BLaER1 (cell line): ENCODE measurements around the gene MUC3A.
A peak's percentile ranks its signal among the peaks of the same experiment; 100 is the strongest.

Experiments
- H3K27ac ChIP-seq: shearing (Covaris generic); formaldehyde crosslinking; 2 replicates; pipeline ENCODE4 v1.8.1; 2022
- H3K27me3 ChIP-seq: shearing (Covaris generic); formaldehyde crosslinking; 2 replicates; pipeline ENCODE4 v1.8.1; 2022
- H3K36me3 ChIP-seq: shearing (Covaris generic); formaldehyde crosslinking; 2 replicates; pipeline ENCODE4 v1.8.1; 2022
- H3K4me1 ChIP-seq: shearing (Covaris generic); formaldehyde crosslinking; 2 replicates; pipeline ENCODE4 v1.8.1; 2022
- H3K4me2 ChIP-seq: shearing (Covaris generic); formaldehyde crosslinking; 2 replicates; pipeline ENCODE4 v1.8.1; 2022
- H3K4me3 ChIP-seq: shearing (Covaris generic); formaldehyde crosslinking; 2 replicates; pipeline ENCODE4 v1.8.1; 2022
- H3K9ac ChIP-seq: shearing (Covaris generic); formaldehyde crosslinking; 2 replicates; pipeline ENCODE4 v1.8.1; 2022
- H3K9me3 ChIP-seq: shearing (Covaris generic); formaldehyde crosslinking; 2 replicates; pipeline ENCODE4 v1.8.1; 2022
- H4K20me1 ChIP-seq: shearing (Covaris generic); formaldehyde crosslinking; 2 replicates; pipeline ENCODE4 v1.8.1; 2022
- Cebpa-rat ChIP-seq: shearing (Covaris generic); IDR thresholded peaks from 2 replicates; pipeline ENCODE4 v1.8.1; 2022

MUC3A gene

DNA sequence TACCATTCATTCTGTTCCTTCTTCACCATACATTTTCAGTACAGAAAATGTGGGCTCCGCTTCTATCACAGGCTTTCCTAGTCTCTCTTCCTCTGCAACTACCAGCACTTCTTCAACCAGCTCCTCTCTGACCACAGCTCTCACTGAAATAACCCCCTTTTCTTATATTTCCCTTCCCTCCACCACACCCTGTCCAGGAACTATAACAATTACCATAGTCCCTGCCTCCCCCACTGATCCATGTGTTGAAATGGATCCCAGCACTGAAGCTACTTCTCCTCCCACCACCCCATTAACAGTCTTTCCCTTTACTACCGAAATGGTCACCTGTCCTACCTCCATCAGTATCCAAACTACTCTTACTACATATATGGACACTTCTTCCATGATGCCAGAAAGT is 10.6 kb downstream of the MUC3A start:
- Histone ChIP-seq H3K9ac (no peak overlapping the region), H3K4me1 (no peaks in the 10 kb centered on the region), H3K27ac (no peak overlapping the region), H3K9me3 (0 out of 2 replicates have a peak, but pooled peaks cover 12% of the 10 kb centered on the region), H3K36me3 (no peaks in the 10 kb centered on the region), H4K20me1 (no peaks in the 10 kb centered on the region), H3K4me3 (no peak overlapping the region), H3K27me3 (peaks cover 3% of the 10 kb centered on the region; the same call in 1 of the 2 replicates), H3K4me2 (no peak overlapping the region)
- TF ChIP-seq Cebpa-rat: no peak

DNA sequence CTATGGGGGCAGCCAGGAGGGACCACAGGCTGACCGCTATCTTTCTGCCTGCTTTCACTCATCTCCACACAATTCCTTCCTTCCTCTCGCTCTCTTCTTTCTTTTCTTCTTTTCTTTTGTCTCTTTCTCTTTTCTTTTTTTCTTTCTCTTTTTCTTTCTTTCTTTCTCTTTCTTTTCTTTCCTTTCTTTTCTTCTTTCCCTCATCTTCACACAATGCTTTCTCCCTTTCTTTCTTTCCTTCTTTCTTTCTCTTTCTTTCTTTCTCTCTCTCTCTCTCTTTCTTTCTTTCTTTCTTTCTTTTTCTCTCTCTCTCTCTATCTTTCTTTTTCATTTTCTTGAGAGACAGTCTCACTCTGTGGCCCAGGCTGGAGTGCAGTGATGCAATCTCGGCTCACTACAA is 13.2 kb downstream of the MUC3A start:
- peaks cover 29% of the 10 kb centered on the region for H3K27me3 ChIP-seq
- peaks cover 12% of the 10 kb centered on the region; the same call in 1 of the 2 replicates for H3K9me3 ChIP-seq
- H3K9ac ChIP-seq: no peak overlapping the region
- TF ChIP-seq Cebpa-rat: no peak
- no peak overlapping the region for H3K4me3 ChIP-seq
- H3K27ac ChIP-seq: no peak overlapping the region
- H3K4me1 ChIP-seq: no peaks in the 10 kb centered on the region; the same call in 1 of the 2 replicates
- H3K4me2 ChIP-seq: no peak overlapping the region
- no peaks in the 10 kb centered on the region for H4K20me1 ChIP-seq
- no peaks in the 10 kb centered on the region for H3K36me3 ChIP-seq

DNA sequence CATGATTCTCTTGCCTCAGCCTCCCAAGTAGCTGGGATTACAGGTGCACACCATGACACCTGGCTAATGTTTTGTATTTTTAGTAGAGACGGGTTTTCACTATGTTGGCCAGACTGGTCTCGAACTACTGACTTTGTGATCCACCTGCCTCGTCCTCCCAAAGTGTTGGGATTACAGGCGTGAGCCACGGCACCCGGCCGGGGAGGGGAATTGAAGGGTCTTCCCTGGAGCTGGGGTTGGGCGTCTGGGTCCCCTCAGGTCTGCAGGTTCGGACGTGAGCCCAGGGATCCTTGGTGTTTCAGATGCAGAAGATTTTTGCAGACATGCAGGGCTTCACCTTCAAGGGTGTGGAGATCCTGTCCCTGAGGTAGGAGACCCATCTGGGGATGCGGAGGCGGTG is 14.1 kb downstream of the MUC3A start:
- no peak overlapping the region for H3K4me2 ChIP-seq
- no peak overlapping the region for H3K9ac ChIP-seq
- H4K20me1 ChIP-seq: no peaks in the 10 kb centered on the region
- H3K4me3 ChIP-seq: no peak overlapping the region
- no peaks in the 10 kb centered on the region; the same call in 1 of the 2 replicates for H3K4me1 ChIP-seq
- H3K36me3 ChIP-seq: no peaks in the 10 kb centered on the region
- H3K9me3 ChIP-seq: peaks cover 5% of the 10 kb centered on the region; the same call in 1 of the 2 replicates
- peaks cover 38% of the 10 kb centered on the region for H3K27me3 ChIP-seq
- no peak overlapping the region for H3K27ac ChIP-seq
- TF ChIP-seq Cebpa-rat: no peak

DNA sequence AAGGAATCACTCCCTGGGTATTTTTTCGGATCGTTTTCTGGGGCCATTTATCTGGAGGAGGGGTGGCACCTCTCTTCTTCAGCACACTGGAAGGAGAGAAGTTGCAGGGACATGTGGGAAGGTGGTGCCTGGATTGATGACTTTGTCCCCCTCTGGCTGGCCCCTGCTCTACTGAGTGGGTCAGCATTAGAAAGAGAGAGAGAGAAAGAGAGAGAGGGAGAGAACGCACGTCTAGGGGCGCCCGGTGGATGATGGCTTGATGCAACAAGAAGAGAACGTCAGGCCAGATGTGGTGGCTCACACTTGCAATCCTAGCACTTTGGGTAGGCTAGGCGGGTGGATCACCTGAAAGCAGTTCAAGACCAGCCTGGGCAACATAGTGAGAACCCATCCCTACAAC is 14.5 kb downstream of the MUC3A start:
- H3K4me1 ChIP-seq: no peaks in the 10 kb centered on the region; the same call in 1 of the 2 replicates
- peaks cover under 1% of the 10 kb centered on the region; the same call in 1 of the 2 replicates for H3K9me3 ChIP-seq
- no peaks in the 10 kb centered on the region for H4K20me1 ChIP-seq
- no peak overlapping the region for H3K27ac ChIP-seq
- no peak overlapping the region for H3K9ac ChIP-seq
- H3K4me3 ChIP-seq: no peak overlapping the region
- H3K36me3 ChIP-seq: no peaks in the 10 kb centered on the region
- peaks cover 43% of the 10 kb centered on the region for H3K27me3 ChIP-seq
- no peak overlapping the region for H3K4me2 ChIP-seq
- TF ChIP-seq Cebpa-rat: no peak

DNA sequence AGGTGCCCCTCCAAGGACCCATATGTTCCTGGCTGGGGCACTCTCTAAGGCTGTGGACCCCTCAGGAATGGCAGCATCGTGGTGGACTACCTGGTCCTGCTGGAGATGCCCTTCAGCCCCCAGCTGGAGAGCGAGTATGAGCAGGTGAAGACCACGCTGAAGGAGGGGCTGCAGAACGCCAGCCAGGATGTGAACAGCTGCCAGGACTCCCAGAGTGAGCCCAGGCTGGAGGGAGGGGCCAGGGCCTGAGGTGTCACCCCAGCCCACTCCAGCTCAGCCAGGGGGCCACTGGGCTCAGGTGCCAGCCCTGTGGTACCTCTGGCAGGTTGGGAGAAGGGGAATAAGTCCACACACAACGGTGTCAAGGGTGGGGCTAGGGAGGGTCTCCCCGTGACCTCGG is 15.3 kb downstream of the MUC3A start:
- Histone ChIP-seq H4K20me1 (no peaks in the 10 kb centered on the region), H3K9ac (no peak overlapping the region), H3K9me3 (no peaks in the 10 kb centered on the region; the same call in 1 of the 2 replicates), H3K36me3 (no peaks in the 10 kb centered on the region), H3K4me1 (no peaks in the 10 kb centered on the region; the same call in 1 of the 2 replicates), H3K27me3 (peaks cover 44% of the 10 kb centered on the region), H3K4me2 (no peak overlapping the region), H3K27ac (no peak overlapping the region), H3K4me3 (no peak overlapping the region)
- no peak for TF ChIP-seq Cebpa-rat

DNA sequence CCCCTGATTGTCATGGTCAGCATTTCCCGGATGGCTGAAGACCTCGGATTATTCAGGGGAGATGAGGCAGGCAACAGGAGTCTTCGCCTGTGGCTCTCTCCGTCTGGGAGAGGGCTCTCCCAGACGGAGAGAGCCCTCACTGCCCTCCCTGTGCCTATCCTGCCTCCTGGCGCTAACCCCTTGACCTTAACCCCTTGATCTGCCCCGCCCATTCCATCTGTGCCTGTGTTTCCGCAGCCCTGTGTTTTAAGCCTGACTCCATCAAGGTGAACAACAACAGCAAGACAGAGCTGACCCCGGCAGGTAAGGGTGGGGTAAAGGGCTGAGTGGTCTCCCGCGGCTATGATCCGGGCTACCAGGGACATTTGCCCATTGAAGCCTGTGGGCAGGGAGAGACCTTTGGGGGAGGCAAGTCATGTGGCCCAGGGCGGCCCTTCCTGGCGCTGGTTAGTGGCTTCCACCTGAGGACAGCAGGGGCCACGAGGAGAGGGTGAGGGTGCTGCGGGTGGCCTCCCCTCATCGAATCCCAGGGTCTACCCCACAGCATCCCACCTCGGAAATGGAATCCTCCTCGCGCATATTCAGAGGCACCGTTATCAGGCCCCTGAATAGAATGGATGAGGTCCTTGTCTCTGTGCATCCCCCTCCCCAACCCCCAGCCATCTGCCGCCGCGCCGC is 15.8 kb downstream of the MUC3A start:
- no peaks in the 10 kb centered on the region; the same call in 1 of the 2 replicates for H3K4me1 ChIP-seq
- no peak overlapping the region for H3K4me3 ChIP-seq
- H3K9ac ChIP-seq: no peak overlapping the region
- H3K36me3 ChIP-seq: no peaks in the 10 kb centered on the region
- no peak overlapping the region for H3K27ac ChIP-seq
- TF ChIP-seq Cebpa-rat: no peak
- H3K4me2 ChIP-seq: no peak overlapping the region
- H4K20me1 ChIP-seq: no peaks in the 10 kb centered on the region
- no peaks in the 10 kb centered on the region; the same call in 1 of the 2 replicates for H3K9me3 ChIP-seq
- peaks cover 44% of the 10 kb centered on the region for H3K27me3 ChIP-seq

DNA sequence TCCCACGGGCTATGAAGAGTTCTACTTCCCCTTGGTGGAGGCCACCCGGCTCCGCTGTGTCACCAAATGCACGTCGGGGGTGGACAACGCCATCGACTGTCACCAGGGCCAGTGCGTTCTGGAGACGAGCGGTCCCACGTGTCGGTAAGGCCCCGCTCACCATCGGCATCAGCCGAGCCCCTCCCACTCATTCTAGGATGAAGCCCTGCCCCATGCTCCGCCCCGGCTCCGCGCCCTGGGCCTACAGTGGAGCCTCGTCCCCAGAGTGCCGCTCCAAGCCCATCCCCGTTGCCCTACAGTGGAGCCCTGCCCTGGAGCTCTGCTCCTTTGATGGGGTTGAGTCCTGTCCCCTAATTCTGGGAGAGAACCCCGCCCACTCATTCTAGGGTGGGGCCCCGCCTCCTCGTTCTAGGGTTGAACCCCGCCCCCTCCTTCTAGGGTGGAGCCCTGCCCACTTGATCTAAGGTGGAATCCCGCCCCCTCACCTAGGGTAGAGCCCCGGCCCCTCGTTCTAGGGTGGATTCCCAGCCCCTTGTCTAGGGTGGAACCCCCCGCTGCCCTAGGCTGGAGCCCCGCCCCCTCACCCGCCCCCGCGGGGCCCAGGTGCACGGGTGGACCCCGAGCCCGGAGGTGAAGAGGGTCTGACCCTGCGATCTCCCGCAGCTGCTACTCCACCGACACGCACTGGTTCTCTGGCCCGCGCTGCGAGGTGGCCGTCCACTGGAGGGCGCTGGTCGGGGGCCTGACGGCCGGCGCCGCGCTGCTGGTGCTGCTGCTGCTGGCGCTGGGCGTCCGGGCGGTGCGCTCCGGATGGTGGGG is 16.6 kb downstream of the MUC3A start:
- Histone ChIP-seq H3K27ac (no peak overlapping the region), H3K9ac (no peak overlapping the region), H3K9me3 (no peaks in the 10 kb centered on the region; the same call in 1 of the 2 replicates), H3K36me3 (no peaks in the 10 kb centered on the region), H3K4me3 (no peak overlapping the region), H3K27me3 (peaks cover 44% of the 10 kb centered on the region), H3K4me2 (0 out of 2 replicates have a peak overlapping the region, but pooled peaks have one; percentile 20), H4K20me1 (no peaks in the 10 kb centered on the region), H3K4me1 (no peaks in the 10 kb centered on the region; the same call in 1 of the 2 replicates)
- TF ChIP-seq Cebpa-rat: no peak

DNA sequence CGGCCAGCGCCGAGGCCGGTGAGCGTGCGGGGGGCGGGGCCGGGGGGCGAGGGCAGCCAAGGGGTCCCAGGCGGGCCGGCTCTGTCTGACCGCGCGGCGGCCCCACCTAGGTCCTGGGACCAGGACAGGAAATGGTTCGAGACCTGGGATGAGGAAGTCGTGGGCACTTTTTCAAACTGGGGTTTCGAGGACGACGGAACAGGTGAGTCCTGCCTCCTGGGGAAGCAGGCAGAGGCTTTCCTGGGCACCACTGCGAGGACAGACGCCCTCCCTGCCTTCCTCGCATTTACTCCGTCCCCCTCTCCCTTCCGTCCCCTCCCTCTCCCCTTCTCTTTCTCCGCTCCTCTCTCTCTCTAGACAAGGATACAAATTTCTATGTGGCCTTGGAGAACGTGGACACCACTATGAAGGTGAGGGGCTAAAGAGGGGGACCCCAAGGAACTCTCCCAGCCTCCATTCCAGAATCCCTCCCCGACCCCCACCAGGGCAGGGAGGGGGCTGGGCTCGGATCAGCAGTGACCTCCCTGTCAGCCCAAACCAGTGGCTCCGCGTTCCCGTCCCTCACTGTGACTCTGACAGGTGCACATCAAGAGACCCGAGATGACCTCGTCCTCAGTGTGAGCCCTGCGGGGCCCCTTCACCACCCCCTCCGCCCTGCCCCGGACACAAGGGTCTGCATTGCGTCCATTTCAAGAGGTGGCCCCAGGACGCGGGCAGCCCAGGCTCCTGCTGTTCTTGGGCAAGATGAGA is 17.4 kb downstream of the MUC3A start:
- H3K9ac ChIP-seq: no peak overlapping the region
- no peaks in the 10 kb centered on the region for H4K20me1 ChIP-seq
- TF ChIP-seq Cebpa-rat: no peak
- H3K36me3 ChIP-seq: no peaks in the 10 kb centered on the region
- no peak overlapping the region for H3K4me3 ChIP-seq
- H3K27me3 ChIP-seq: peaks cover 44% of the 10 kb centered on the region
- peak overlapping the region; percentile 20; the same call in 1 of the 2 replicates for H3K4me2 ChIP-seq
- no peaks in the 10 kb centered on the region; the same call in 1 of the 2 replicates for H3K9me3 ChIP-seq
- no peaks in the 10 kb centered on the region; the same call in 1 of the 2 replicates for H3K4me1 ChIP-seq
- no peak overlapping the region for H3K27ac ChIP-seq

DNA sequence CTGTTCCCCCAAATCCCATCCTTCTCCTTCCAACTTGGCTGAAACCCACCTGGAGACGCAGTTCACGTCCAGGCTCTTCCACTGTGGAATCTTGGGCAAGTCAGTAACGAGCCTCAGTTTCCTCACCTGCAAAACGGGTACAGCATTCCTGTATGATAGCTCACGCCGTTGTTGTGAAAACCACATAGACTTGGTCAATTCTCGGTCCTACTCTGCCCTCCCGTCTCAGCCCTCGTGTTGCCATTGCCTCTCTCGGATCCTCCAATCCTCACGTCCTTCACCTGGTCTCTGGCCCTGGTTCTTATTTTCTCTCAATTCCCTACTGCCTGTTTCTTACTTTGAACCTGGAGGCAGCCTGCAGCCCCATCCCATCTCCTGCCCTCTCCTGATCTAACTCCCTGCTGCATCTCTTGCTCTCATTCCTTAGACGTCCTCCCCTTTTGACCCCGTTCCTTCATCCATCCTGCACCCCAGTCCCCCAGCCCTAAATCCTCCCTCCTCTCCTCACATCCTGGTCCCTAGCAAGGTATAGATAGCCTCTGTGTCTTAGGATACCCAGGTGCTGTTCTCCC is 18.0 kb downstream of the MUC3A start:
- Histone ChIP-seq H3K27ac (no peak overlapping the region), H3K9me3 (no peaks in the 10 kb centered on the region; the same call in 1 of the 2 replicates), H3K27me3 (peaks cover 44% of the 10 kb centered on the region), H3K4me2 (no peak overlapping the region), H4K20me1 (no peaks in the 10 kb centered on the region), H3K4me1 (peaks cover 5% of the 10 kb centered on the region; the same call in 1 of the 2 replicates), H3K9ac (no peak overlapping the region), H3K4me3 (no peak overlapping the region), H3K36me3 (no peaks in the 10 kb centered on the region)
- TF ChIP-seq Cebpa-rat: no peak
